ENCODE results near the gene IFT80. TPM values are rescaled to one million over a fixed set of nuclear protein-coding genes. Genes with fewer than 3 reads are reported as not detected.

The IFT80 gene
- total and polyA plus RNA-seq, 7 experiments from 2014 or later: 6.3 to 36.2 (median 21.5) TPM

- H3K4me3 ChIP-seq (ENCODE audit: low read length): no peak overlapping the region
- peaks cover 9 to 17% of the 10 kb centered on the region in 2 donors for H3K4me1 ChIP-seq (ENCODE audit: control insufficient read depth in 2 of 2, insufficient read depth in 2 of 2, low read length in 2 of 2)
- no peaks in the 10 kb centered on the region for H3K9me3 ChIP-seq (ENCODE audit: control insufficient read depth in 2 of 3, low read length in 3 of 3)
- intact Hi-C loops (cut with micrococcal nuclease): no loop called here
- DNase-seq: no peak
- peaks cover 0 to 4% of the 10 kb centered on the region in 2 donors for H3K27me3 ChIP-seq (ENCODE audit: control insufficient read depth in 2 of 2, insufficient read depth in 2 of 2, low read length in 2 of 2)
- H3K27me3 Mint-ChIP-seq: peaks cover 5 to 19% (median 9%) of the 10 kb centered on the region in 5 donors
- peaks cover 0 to 7% (median 0%) of the 10 kb centered on the region in 3 experiments for H3K36me3 ChIP-seq (ENCODE audit: control insufficient read depth in 2 of 3, insufficient read depth in 3 of 3, low read length in 3 of 3)
- ChIA-PET CTCF (no interaction called here), POLR2A (no interaction called here)
- peak overlapping the region in 8 of 10 donors; percentile 72 to 99 (median 90) for H3K4me3 Mint-ChIP-seq
- peaks cover 0 to 11% (median 0%) of the 10 kb centered on the region in 11 donors for H3K9me3 Mint-ChIP-seq
- no peak overlapping the region for H3K27ac ChIP-seq (ENCODE audit: low read depth, low read length)
- H3K27ac Mint-ChIP-seq: peak overlapping the region in 2 of 9 donors; percentile 21 to 84
- peaks cover 24 to 57% (median 48%) of the 10 kb centered on the region in 7 donors for H3K4me1 Mint-ChIP-seq
- ATAC-seq: no peak
- H3K36me3 Mint-ChIP-seq: peaks cover 0 to 30% (median 11%) of the 10 kb centered on the region in 5 donors
Measured at GRCh38 chr3:160403028-160403545, 4.1 kb upstream of the IFT80 start.

- Histone ChIP-seq H3K27me3 (ENCODE audit: control insufficient read depth in 2 of 2, insufficient read depth in 2 of 2, low read length in 2 of 2) (peaks cover 0 to 4% of the 10 kb centered on the region in 2 donors), H3K4me3 (ENCODE audit: low read length) (peak overlapping the region; percentile 86), H3K27ac (ENCODE audit: low read depth, low read length) (no peak overlapping the region), H3K4me1 (ENCODE audit: control insufficient read depth in 2 of 2, insufficient read depth in 2 of 2, low read length in 2 of 2) (peaks cover 11 to 23% of the 10 kb centered on the region in 2 donors), H3K36me3 (ENCODE audit: control insufficient read depth in 2 of 3, insufficient read depth in 3 of 3, low read length in 3 of 3) (peaks cover 0 to 7% (median 0%) of the 10 kb centered on the region in 3 experiments), H3K9me3 (ENCODE audit: control insufficient read depth in 2 of 3, low read length in 3 of 3) (no peaks in the 10 kb centered on the region)
- no peak for DNase-seq
- no peak for ATAC-seq
- Mint-ChIP-seq H3K4me1 (peaks cover 24 to 57% (median 50%) of the 10 kb centered on the region in 7 donors), H3K36me3 (peaks cover 0 to 28% (median 11%) of the 10 kb centered on the region in 5 donors), H3K9me3 (peaks cover 0 to 11% (median 0%) of the 10 kb centered on the region in 11 donors), H3K27me3 (peaks cover 5 to 19% (median 9%) of the 10 kb centered on the region in 5 donors), H3K4me3 (peak overlapping the region; percentile 16 to 99 (median 85)), H3K27ac (peak overlapping the region in 5 of 9 donors; percentile 35 to 70 (median 46))
- ChIA-PET CTCF (no interaction called here), POLR2A (interaction anchor here (0.7 kb wide), 1 partner anchor 1601 kb away, joined by 3 read pairs; no protein-coding TSS in a partner anchor)
- intact Hi-C loops (cut with micrococcal nuclease): no loop called here
Measured at GRCh38 chr3:160402221-160403027, 3.4 kb upstream of the IFT80 start.

GRCh38 chr3:160401291-160402095, 2.5 kb upstream of the IFT80 start:
- Histone ChIP-seq H3K27ac (ENCODE audit: low read depth, low read length) (peak overlapping the region; percentile 88), H3K27me3 (ENCODE audit: control insufficient read depth in 2 of 2, insufficient read depth in 2 of 2, low read length in 2 of 2) (peaks cover 0 to 4% of the 10 kb centered on the region in 2 donors), H3K9me3 (ENCODE audit: control insufficient read depth in 2 of 3, low read length in 3 of 3) (no peaks in the 10 kb centered on the region), H3K36me3 (ENCODE audit: control insufficient read depth in 2 of 3, insufficient read depth in 3 of 3, low read length in 3 of 3) (peaks cover 0 to 7% (median 0%) of the 10 kb centered on the region in 3 experiments), H3K4me1 (ENCODE audit: control insufficient read depth in 2 of 2, insufficient read depth in 2 of 2, low read length in 2 of 2) (peaks cover 11 to 23% of the 10 kb centered on the region in 2 donors), H3K4me3 (ENCODE audit: low read length) (peak overlapping the region; percentile 86)
- ATAC-seq (no peak), DNase-seq (peak in 4 of 9 donors; percentile 6 to 19 (median 15))
- Mint-ChIP-seq H3K4me3 (peak overlapping the region; percentile 79 to 99 (median 92)), H3K36me3 (peaks cover 0 to 28% (median 11%) of the 10 kb centered on the region in 5 donors), H3K27ac (peak overlapping the region in 8 of 9 donors; percentile 4 to 95 (median 65)), H3K27me3 (peaks cover 5 to 19% (median 9%) of the 10 kb centered on the region in 5 donors), H3K9me3 (peaks cover 0 to 11% (median 0%) of the 10 kb centered on the region in 11 donors), H3K4me1 (peaks cover 24 to 62% (median 56%) of the 10 kb centered on the region in 7 donors)
- POLR2A ChIA-PET: no interaction called here
- CTCF ChIA-PET: no interaction called here
- intact Hi-C loops (cut with micrococcal nuclease): loop anchor here in 1 of 2 donors (1.0 kb wide), 1 partner anchor 10 kb away; no protein-coding TSS in a partner anchor

GRCh38 chr3:160400702-160401150, 1.7 kb upstream of the IFT80 start:
- Histone ChIP-seq H3K4me1 (ENCODE audit: control insufficient read depth in 2 of 2, insufficient read depth in 2 of 2, low read length in 2 of 2) (peaks cover 11 to 23% of the 10 kb centered on the region in 2 donors), H3K4me3 (ENCODE audit: low read length) (peak overlapping the region; percentile 86), H3K9me3 (ENCODE audit: control insufficient read depth in 2 of 3, low read length in 3 of 3) (no peaks in the 10 kb centered on the region), H3K36me3 (ENCODE audit: control insufficient read depth in 2 of 3, insufficient read depth in 3 of 3, low read length in 3 of 3) (peaks cover 0 to 7% (median 0%) of the 10 kb centered on the region in 3 experiments), H3K27me3 (ENCODE audit: control insufficient read depth in 2 of 2, insufficient read depth in 2 of 2, low read length in 2 of 2) (peaks cover 0 to 4% of the 10 kb centered on the region in 2 donors), H3K27ac (ENCODE audit: low read depth, low read length) (peak overlapping the region; percentile 88)
- H3K4me1 Mint-ChIP-seq: peaks cover 24 to 62% (median 56%) of the 10 kb centered on the region in 7 donors
- intact Hi-C loops (cut with micrococcal nuclease): loop anchor here in 1 of 2 donors (1.0 kb wide), 1 partner anchor 11 kb away; no protein-coding TSS in a partner anchor
- no peak for ATAC-seq
- peaks cover 0 to 28% (median 11%) of the 10 kb centered on the region in 5 donors for H3K36me3 Mint-ChIP-seq
- peak in 7 of 9 donors; percentile 3 to 51 (median 17) for DNase-seq
- POLR2A ChIA-PET: interaction anchor here (1.0 to 1.1 kb wide), 2 partner anchors 15 to 30 kb away, joined by 3 to 5 read pairs; no protein-coding TSS in a partner anchor
- peaks cover 5 to 19% (median 9%) of the 10 kb centered on the region in 5 donors for H3K27me3 Mint-ChIP-seq
- H3K27ac Mint-ChIP-seq: peak overlapping the region; percentile 4 to 100 (median 80)
- CTCF ChIA-PET: no interaction called here
- peaks cover 0 to 11% (median 0%) of the 10 kb centered on the region in 11 donors for H3K9me3 Mint-ChIP-seq
- peak overlapping the region; percentile 86 to 99 (median 98) for H3K4me3 Mint-ChIP-seq

- H3K36me3 Mint-ChIP-seq: peaks cover 0 to 28% (median 11%) of the 10 kb centered on the region in 5 donors
- H3K9me3 Mint-ChIP-seq: peaks cover 0 to 11% (median 0%) of the 10 kb centered on the region in 11 donors
- peaks cover 24 to 62% (median 60%) of the 10 kb centered on the region in 7 donors for H3K4me1 Mint-ChIP-seq
- Histone ChIP-seq H3K4me1 (ENCODE audit: control insufficient read depth in 2 of 2, insufficient read depth in 2 of 2, low read length in 2 of 2) (peaks cover 11 to 23% of the 10 kb centered on the region in 2 donors), H3K27me3 (ENCODE audit: control insufficient read depth in 2 of 2, insufficient read depth in 2 of 2, low read length in 2 of 2) (peaks cover 0 to 4% of the 10 kb centered on the region in 2 donors), H3K27ac (ENCODE audit: low read depth, low read length) (peak overlapping the region; percentile 88), H3K4me3 (ENCODE audit: low read length) (peak overlapping the region; percentile 86), H3K9me3 (ENCODE audit: control insufficient read depth in 2 of 3, low read length in 3 of 3) (no peaks in the 10 kb centered on the region), H3K36me3 (ENCODE audit: control insufficient read depth in 2 of 3, insufficient read depth in 3 of 3, low read length in 3 of 3) (peaks cover 0 to 7% (median 0%) of the 10 kb centered on the region in 3 experiments)
- intact Hi-C loops (cut with micrococcal nuclease): no loop called here
- ATAC-seq (no peak), DNase-seq (peak in 4 of 9 donors; percentile 14 to 56 (median 26))
- peak overlapping the region; percentile 98 to 100 (median 100) for H3K27ac Mint-ChIP-seq
- CTCF ChIA-PET: no interaction called here
- H3K4me3 Mint-ChIP-seq: peak overlapping the region; percentile 86 to 99 (median 98)
- POLR2A ChIA-PET: interaction anchor here (0.7 to 1.9 kb wide), 5 partner anchors 13 to 49 kb away, joined by 3 to 12 read pairs (median 5); partner anchors contain the start of gene TRIM59
- H3K27me3 Mint-ChIP-seq: peaks cover 5 to 19% (median 9%) of the 10 kb centered on the region in 5 donors
Measured at GRCh38 chr3:160400030-160400701, 1.1 kb upstream of the IFT80 start.
